HG02571 (cell line): ENCODE measurements around the gene FBXO21.
"Not testable (repeated sequence)": the region's sequence is repeated elsewhere in the genome, so short reads cannot be mapped to it uniquely, and the experiment has no call there.

ENCODE experiments used
- ATAC-seq: cut with Tn5 transposase; IDR thresholded peaks from one replicate; pipeline ENCODE4 v1.9.1; 2021; ENCODE audit warnings: mild to moderate bottlenecking, moderate library complexity; ENCODE audit not compliant: unreplicated experiment

FBXO21 gene

GRCh38 chr12:117202033-117202432 lies 11.8 kb upstream of the FBXO21 start:
- no peak for ATAC-seq

GRCh38 chr12:117199956-117200744 lies 9.9 kb upstream of the FBXO21 start:
- not testable (repeated sequence) for ATAC-seq

GRCh38 chr12:117196334-117196733 lies 6.1 kb upstream of the FBXO21 start:
- ATAC-seq: not testable (repeated sequence)

- not testable (repeated sequence) for ATAC-seq
These were observed 4.8 kb upstream of the FBXO21 start for GRCh38 chr12:117195027-117195426.

- ATAC-seq: no peak
These were observed 3.6 kb upstream of the FBXO21 start for GRCh38 chr12:117193903-117194302.

GRCh38 chr12:117192581-117192980 lies 2.3 kb upstream of the FBXO21 start:
- not testable (repeated sequence) for ATAC-seq

GRCh38 chr12:117192057-117192456 lies 1.8 kb upstream of the FBXO21 start:
- ATAC-seq: no peak

GRCh38 chr12:117189725-117190209 lies 503 bp downstream of the FBXO21 start:
- ATAC-seq: peak; percentile 18

GRCh38 chr12:117188961-117189724 lies 1.1 kb downstream of the FBXO21 start:
- peak; percentile 2 for ATAC-seq

- no peak for ATAC-seq
These were observed 2.1 kb downstream of the FBXO21 start for GRCh38 chr12:117188121-117188665.

- no peak for ATAC-seq
These were observed 2.8 kb downstream of the FBXO21 start for GRCh38 chr12:117187421-117187820.

GRCh38 chr12:117182866-117183265 lies 7.4 kb downstream of the FBXO21 start:
- no peak for ATAC-seq

- not testable (repeated sequence) for ATAC-seq
These were observed 8.8 kb downstream of the FBXO21 start for GRCh38 chr12:117181468-117181843.

GRCh38 chr12:117180758-117181467 lies 9.4 kb downstream of the FBXO21 start:
- no peak for ATAC-seq

- ATAC-seq: no peak
These were observed 11.5 kb downstream of the FBXO21 start for GRCh38 chr12:117178745-117179144.

- no peak for ATAC-seq
These were observed 12.0 kb downstream of the FBXO21 start for GRCh38 chr12:117178301-117178700.

GRCh38 chr12:117172168-117172567 lies 18.1 kb downstream of the FBXO21 start:
- ATAC-seq: no peak

GRCh38 chr12:117171499-117172162 lies 18.6 kb downstream of the FBXO21 start:
- no peak for ATAC-seq

GRCh38 chr12:117169548-117169947 lies 20.7 kb downstream of the FBXO21 start:
- ATAC-seq: no peak

GRCh38 chr12:117168976-117169375 lies 21.3 kb downstream of the FBXO21 start:
- ATAC-seq: no peak
